ENCODE data around the gene ZNF771. TPM values are rescaled to one million over a fixed set of nuclear protein-coding genes. Genes with fewer than 3 reads are reported as not detected.
A peak's percentile ranks its signal among the peaks of the same experiment; 100 is the strongest.

ZNF771 gene
- total RNA-seq, 2 donors from 2014 or later, result 32.3 to 36.3 TPM

DNA sequence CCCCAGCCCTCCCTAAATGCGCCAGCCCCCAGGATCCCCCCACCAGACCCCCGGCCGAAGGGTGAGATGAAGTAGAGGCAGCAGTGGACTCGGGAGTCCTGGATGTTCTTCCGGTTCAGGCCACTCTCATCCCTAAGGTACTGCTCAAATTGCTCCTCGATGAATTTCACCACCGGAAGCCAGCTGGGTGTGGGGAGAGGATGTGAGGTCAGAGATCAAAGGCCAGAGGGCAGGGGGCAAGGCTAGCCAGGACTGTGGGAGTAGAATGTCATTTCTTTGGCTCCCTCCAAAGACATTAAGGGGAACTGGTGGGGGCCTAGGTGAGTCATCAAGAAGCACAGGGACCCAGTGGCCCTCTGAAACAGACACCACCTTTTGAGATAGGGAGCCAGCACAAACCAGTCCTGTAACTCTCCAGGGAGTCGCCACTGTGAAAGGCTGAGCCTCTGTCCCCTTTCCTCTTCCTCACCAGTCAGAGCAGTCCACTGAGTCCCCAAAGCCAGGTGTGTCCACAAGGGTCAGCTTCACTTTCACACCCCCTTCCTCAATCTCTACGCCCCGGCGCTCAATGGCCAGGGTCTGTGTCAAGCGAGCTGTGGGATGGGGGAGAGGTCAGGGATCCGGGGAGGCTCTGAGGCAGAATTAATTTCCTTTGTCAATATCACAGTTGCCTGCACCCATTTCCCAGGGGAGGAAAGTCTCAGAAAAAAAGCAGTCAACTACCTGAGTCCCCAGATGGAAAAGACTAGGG, 25.9 kb upstream of the ZNF771 start:
- TF ChIP-seq, protein P1, sequence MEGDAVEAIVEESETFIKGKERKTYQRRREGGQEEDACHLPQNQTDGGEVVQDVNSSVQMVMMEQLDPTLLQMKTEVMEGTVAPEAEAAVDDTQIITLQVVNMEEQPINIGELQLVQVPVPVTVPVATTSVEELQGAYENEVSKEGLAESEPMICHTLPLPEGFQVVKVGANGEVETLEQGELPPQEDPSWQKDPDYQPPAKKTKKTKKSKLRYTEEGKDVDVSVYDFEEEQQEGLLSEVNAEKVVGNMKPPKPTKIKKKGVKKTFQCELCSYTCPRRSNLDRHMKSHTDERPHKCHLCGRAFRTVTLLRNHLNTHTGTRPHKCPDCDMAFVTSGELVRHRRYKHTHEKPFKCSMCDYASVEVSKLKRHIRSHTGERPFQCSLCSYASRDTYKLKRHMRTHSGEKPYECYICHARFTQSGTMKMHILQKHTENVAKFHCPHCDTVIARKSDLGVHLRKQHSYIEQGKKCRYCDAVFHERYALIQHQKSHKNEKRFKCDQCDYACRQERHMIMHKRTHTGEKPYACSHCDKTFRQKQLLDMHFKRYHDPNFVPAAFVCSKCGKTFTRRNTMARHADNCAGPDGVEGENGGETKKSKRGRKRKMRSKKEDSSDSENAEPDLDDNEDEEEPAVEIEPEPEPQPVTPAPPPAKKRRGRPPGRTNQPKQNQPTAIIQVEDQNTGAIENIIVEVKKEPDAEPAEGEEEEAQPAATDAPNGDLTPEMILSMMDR (IDR thresholded peaks at IDR 0.05), result no peak
- TF ChIP-seq POLR2AphosphoS5 (IDR thresholded peaks at IDR 0.05), result no peak
- no peak for TF ChIP-seq POLR2A (IDR thresholded peaks at IDR 0.05)
- H3K4me1 ChIP-seq (replicated peaks), result peaks cover 3% of the 10 kb centered on the region
- H3K9me3 ChIP-seq, result no peaks in the 10 kb centered on the region
- WGBS, result 84% methylated on average over 11 of the region's 13 CpGs
- DNase-seq (ENCODE audit: low spot score), result no peak
- no peaks in the 10 kb centered on the region for H3K36me3 ChIP-seq
- H3K27me3 ChIP-seq (replicated peaks; ENCODE audit: insufficient read depth), result no peaks in the 10 kb centered on the region
- H3K4me3 ChIP-seq, result no peak overlapping the region
- H3K27ac ChIP-seq, result no peak overlapping the region
- intact Hi-C loops (cut with DNase I), result no loop called here

DNA sequence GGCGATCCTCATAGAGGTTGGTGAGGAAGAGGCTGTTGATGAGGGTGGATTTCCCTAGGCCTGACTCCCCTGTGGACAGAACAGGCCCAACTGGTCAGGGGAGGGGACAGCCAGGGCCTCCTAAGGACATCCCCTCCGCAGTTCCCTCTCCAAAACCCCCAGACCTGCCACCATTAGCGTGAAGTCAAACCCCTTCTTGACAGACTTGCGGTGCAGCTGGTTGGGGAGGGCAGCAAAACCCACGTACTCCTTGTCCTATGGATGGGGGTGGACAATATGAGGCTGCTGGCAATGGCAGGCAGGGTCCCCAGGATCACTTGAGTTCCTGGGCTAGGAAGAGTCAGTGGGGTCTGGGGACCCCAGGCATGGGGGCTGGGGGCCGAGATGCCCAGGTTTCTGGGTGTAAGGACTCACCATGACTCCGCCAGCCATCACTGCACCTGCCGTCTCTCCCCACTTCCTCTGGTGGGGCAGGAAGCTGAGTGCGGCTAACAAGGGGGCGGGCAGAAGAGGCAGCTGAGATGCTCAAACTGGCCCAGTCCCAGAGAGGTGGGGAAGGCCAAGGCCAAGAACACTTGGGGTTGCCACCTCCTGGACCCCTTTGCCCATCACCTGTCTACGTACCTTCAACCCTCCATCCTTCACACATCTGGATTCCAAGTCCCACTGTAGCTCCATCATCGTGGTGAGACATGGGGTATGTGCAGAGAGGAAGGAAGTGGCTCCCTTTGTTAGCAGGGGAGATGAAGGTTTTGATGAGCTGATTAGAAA, 25.1 kb upstream of the ZNF771 start, which contains the start of gene SEPTIN1:
TSS of gene SEPTIN1 (minus strand) at position 451 of the 771 bp plus-strand sequence. CDS start at position 432, 19 bp downstream.
- peaks cover 3% of the 10 kb centered on the region for H3K4me1 ChIP-seq (replicated peaks)
- no peak for DNase-seq (ENCODE audit: low spot score)
- 55% methylated on average over 12 of the region's 12 CpGs for WGBS
- no peaks in the 10 kb centered on the region for H3K27me3 ChIP-seq (replicated peaks; ENCODE audit: insufficient read depth)
- H3K27ac ChIP-seq, result no peak within 1 kb of the TSS
- no peak within 1 kb of the TSS for H3K4me3 ChIP-seq
- intact Hi-C loops (cut with DNase I), result no loop called here
- H3K36me3 ChIP-seq, result no peaks in the 10 kb centered on the region
- no peaks in the 10 kb centered on the region for H3K9me3 ChIP-seq
- TF ChIP-seq POLR2AphosphoS5 (IDR thresholded peaks at IDR 0.05) (no peak), POLR2A (IDR thresholded peaks at IDR 0.05) (no peak)
- TF ChIP-seq, protein P1 (IDR thresholded peaks at IDR 0.05), result no peak

DNA sequence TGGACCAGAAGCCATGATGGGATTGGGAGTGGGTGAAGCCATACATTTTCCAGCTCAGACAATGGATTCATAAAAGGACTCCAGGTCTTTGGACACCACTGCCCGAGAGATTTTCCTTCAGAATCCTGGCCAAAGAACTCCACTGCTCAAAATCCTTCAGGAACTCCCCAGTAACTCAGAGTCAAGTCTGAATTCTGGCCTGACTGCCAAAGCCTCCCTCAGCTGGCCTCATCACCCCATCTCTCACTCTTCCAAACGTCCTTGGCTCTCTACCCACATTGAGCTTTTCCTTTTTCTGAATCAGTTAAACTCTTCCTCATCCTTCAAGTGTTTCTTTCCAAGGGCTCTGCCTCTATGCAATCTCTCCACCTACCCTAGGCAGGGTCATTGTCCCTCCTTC, 23.9 kb upstream of the ZNF771 start:
- H3K27me3 ChIP-seq (replicated peaks; ENCODE audit: insufficient read depth), result no peaks in the 10 kb centered on the region
- no peaks in the 10 kb centered on the region for H3K9me3 ChIP-seq
- DNase-seq (ENCODE audit: low spot score), result no peak
- H3K27ac ChIP-seq, result no peak overlapping the region
- no peak overlapping the region for H3K4me3 ChIP-seq
- intact Hi-C loops (cut with DNase I), result no loop called here
- WGBS, result 36% methylated on average over 2 of the region's 2 CpGs
- H3K4me1 ChIP-seq (replicated peaks), result no peaks in the 10 kb centered on the region
- H3K36me3 ChIP-seq, result no peaks in the 10 kb centered on the region
- TF ChIP-seq POLR2AphosphoS5 (IDR thresholded peaks at IDR 0.05) (no peak), POLR2A (IDR thresholded peaks at IDR 0.05) (no peak)
- TF ChIP-seq, protein P1 (IDR thresholded peaks at IDR 0.05), result no peak

DNA sequence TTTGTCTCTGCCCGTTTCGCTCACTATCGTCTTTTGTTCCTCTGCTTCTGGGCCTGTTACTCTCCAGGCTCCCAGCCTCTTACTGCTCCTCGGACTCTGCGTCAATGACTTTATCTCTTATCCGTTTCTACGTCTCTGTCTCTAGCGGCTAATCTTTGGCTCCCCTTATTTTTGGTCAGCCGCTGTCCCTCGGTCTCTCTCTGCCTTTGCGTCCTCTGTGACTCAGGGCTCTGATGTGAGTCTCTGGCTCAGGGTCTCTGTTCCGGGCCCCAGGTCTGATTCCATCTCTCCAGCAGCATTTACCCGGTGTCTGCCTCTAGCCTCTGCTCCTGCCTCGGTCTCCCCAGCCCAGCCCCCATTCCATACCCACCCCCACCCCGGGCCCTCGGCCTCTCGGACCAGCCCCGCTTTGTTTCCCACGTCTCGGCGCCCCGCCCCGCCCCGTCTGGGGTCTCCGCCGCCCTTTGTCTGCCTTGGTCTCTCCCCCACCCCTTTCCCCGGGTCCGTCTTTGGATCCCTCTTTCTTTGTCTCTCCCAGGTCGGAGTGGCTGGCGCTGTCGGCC, 12.7 kb upstream of the ZNF771 start:
- intact Hi-C loops (cut with DNase I), result loop anchor here (2.0 kb wide), 1 partner anchor 16 kb away; no protein-coding TSS in a partner anchor
- TF ChIP-seq POLR2A (IDR thresholded peaks at IDR 0.05) (no peak), POLR2AphosphoS5 (IDR thresholded peaks at IDR 0.05) (no peak)
- TF ChIP-seq, protein P1 (IDR thresholded peaks at IDR 0.05), result no peak
- Histone ChIP-seq H3K4me3 (peak overlapping the region; percentile 77 to 81), H3K36me3 (no peaks in the 10 kb centered on the region), H3K9me3 (no peaks in the 10 kb centered on the region), H3K27me3 (replicated peaks; ENCODE audit: insufficient read depth) (no peaks in the 10 kb centered on the region), H3K27ac (peak overlapping the region; percentile 72 to 74), H3K4me1 (replicated peaks) (peaks cover 8% of the 10 kb centered on the region)
- DNase-seq (ENCODE audit: low spot score), result no peak
- WGBS, result 6% methylated on average over 31 of the region's 31 CpGs

All from prostate gland (tissue), 2 donors.